Activated CD8-positive, alpha-beta memory T cell treated with anti-CD3 and anti-CD28 coated beads for 24 hours (primary cell): Measurements from ENCODE around the gene ZNF215.
"Not testable (repeated sequence)": the region's sequence is repeated elsewhere in the genome, so short reads cannot be mapped to it uniquely, and the experiment has no call there.

Experiments
- DNase-seq: peaks from one replicate; pipeline ENCODE4 v3.0.0-alpha.2; 2020

Gene ZNF215

DNA sequence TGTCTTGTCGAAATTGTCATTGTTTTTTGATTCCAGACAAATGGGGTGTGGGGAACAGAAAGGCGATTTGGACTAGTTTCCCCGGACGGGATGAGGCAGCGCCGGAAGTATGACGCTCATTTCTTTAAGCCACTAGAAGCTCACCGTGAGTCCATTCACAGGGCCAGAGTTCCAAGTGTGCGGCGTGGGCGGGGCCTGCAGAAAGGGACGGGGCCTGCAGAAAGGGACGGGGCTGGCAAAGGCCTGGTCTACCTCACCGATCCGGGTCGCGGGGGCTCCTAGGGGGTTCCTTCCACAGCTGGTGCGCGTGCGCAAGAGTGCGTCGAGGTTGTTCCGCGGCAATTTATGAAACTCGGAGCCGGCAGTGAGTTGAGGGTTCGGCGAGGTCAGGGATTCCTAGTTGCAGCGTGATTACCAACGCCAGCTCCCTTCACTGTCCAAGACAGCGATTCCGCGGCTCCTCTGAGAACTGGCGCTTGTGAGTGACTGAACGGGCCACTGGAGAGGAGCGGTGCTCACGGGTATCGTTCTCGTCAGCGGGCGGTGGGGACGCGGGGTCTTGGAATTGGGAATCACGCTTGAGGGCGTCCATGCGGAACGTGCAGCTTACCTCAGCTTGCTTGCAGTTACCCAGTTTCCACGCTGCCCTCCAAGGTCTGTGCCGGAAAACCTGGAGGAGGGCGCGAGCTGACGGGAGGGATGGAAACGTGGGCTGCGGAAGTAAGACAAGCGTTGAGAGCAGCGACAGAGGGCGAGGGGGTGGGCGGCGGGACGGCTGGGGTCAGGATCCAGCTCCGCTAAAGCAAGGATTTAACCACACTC, at the start of gene ZNF215:
TSS of gene ZNF215 (plus strand) at position 219 of the 822 bp plus-strand sequence. CDS start 5,847 bp downstream, outside the sequence.
- DNase-seq, result peak; percentile 72

DNA sequence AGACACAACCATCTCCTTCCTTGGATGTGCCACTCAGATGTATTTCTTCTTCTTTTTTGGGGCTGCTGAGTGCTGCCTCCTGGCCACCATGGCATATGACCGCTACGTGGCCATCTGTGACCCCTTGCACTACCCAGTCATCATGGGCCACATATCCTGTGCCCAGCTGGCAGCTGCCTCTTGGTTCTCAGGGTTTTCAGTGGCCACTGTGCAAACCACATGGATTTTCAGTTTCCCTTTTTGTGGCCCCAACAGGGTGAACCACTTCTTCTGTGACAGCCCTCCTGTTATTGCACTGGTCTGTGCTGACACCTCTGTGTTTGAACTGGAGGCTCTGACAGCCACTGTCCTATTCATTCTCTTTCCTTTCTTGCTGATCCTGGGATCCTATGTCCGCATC, 49.3 kb upstream of the ZNF215 start:
- DNase-seq, result no peak

DNA sequence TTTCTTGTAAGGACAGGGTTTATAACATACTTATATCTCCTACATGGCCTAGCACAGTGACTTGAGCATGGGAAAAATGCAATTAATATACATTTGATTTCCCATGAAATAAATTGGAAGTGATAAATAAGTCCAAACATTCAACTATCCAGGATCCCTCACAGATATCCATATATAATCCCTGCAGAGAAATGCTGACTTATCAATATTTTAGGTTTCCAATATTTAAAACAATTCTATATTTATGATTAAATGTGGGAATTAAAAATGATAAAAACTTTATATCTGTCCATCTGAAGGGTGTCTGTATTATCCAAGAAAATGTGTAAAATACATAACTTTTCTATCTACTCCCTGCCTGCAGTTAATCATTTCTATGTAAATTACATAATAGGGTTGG, 43.5 kb upstream of the ZNF215 start:
- no peak for DNase-seq

DNA sequence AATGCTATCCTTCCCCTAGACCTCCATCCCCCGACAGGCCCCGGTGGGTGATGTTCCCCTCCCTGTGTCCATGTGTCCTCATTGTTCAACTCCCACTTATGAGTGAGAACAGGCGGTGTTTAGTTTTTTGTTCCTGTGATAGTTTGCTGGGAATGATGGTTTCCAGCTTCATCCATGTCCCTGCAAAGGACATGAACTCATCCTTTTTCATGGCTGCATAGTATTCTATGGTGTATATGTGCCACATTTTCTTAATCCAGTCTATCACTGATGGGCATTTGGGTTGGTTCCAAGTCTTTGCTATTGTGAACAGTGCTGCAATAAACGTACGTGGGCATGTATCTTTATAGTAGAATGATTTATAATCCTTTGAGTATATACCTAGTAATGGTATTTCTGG, 38.5 kb upstream of the ZNF215 start:
- DNase-seq, result not testable (repeated sequence)

DNA sequence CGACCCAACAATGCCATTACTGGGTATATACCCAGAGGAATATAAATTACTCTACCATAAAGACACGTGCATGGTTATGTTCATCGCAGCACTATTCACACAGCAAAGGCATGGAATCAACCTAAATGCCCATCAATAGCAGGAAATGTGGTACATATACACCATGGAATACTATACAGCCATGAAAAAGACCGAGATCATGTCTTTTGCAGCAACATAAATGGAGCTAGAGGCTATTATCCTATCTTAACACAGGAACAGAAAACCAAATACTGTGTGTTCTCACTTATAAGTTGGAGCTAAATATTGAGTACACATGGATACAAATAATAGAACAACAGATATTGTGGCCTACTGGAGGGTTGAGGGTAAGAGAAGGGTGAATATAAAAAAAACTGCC, 37.4 kb upstream of the ZNF215 start:
- DNase-seq, result no peak

DNA sequence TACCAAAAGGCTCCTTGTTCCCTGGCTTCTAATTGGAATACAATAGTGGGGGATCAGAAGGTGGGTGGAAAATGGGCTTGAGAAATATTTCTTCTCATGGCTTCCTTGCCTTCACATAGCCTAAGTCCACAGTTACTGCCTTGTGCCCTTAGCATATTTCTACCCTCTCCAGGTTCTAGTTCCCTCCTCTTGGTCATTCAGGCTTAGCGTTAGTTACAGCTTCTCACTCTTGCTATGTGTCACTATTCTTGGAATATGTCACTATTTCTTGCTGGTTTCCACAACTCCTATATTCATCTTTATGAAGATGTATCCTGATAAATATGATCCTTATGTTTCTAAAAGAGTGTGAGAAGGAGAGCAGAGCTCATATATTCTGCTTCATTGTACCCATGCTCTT, 36.4 kb upstream of the ZNF215 start:
- no peak for DNase-seq

DNA sequence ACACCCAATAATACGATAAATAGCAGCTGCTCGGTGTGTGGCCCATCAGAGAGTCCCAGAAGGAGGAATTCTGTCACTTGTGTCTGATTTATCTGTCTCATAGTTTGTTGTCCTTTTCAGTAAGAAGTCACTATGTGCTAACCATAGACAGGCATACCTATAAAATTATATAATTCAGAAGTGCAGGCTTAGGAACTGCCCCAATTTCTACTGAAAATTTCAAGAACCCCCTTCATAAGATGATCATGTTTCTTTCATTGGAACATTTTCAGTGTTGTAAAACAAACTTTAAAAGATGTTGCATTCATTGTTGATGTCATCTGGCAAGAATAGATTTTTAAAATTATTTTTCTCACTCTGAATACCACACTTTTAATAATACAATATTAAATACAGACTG, 33.8 kb upstream of the ZNF215 start, which contains the start of gene OR2D2:
TSS of gene OR2D2 (minus strand) at position 101 of the 400 bp plus-strand sequence. CDS start at position 101, 0 bp downstream.
- DNase-seq, result no peak

DNA sequence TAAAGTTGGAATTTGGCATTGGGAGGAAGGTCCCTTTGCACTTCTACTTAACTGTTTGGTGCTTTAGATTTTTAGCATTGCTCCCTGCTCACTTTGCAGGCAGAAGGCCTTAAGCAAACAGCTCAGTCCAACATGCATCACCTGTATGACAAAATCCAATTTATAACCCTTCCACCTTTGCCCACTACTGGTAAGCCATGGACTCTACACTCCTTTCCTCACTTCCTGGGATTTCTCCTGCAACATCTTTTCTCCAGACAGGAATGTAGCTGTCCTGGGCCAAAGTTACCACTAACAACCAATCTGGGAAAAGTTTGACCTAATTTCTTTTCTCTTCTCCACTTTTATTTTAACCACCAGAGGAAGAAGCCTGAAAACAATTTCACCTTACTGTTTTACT, 32.1 kb upstream of the ZNF215 start:
- DNase-seq, result no peak

DNA sequence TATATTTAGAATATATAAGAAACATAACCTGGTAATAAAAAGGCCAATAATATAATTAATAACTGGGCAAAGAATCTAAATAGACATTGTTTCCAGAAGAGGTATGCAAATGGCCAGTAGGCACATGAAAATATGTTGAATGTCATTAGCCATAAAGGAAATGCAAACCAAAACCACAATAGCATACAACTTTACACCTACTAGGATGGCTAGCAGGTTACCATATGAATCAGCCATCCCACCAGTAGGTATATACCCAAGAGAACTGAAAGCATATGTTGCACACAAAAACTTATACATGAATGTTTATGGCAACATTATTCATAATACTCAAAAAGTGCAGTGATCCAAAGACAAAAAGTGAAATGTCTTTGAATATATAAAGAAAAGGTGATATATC, 31.2 kb upstream of the ZNF215 start:
- no peak for DNase-seq

DNA sequence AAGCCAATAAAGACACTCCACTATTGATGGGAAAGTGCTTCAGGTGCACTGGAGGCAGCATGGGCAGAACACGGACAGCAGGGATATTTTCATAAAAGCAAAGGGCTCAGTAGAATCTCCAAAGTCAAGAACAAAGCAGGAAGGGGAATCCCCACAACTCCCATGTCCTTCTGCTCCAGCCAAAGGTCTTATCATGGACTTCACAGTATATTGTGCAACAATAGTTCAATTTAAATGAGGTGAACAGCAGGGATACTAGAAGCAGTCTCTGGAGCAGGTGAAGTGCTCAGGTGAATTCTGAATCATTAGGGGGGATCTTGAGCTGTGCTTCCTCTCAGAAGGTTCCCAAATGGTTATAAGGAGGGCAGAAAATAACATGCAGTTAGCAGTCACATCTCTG, 27.3 kb upstream of the ZNF215 start:
- no peak for DNase-seq

DNA sequence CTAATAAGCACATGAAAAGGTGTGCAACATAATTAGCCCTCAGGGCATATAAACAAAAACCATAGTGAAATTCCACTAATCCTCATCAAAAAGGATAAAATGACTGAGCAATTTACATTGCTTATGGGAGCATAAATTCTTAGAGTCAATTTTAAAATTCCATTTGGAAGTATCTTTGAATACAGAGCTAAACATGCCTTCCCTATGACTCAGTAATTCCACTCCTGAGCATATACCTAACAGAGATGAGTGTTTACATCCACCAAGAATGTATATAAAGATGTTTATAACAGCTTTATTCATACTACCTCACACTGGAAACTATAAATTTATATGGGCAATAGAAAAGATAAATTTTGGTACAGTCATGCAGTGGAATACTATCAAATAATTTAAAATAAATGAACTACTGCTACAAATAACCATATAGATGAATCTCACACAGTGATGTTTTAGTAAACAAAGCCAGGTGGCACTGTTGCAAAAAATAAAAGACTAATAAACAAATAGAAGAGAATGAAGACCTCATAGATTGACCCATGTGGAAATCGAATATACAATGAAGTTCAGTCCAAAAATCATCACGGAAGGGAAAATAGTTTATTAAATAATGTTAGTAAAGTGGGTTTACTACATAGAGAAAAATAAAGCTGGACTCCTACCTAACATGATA, 25.8 kb upstream of the ZNF215 start:
- DNase-seq, result no peak

DNA sequence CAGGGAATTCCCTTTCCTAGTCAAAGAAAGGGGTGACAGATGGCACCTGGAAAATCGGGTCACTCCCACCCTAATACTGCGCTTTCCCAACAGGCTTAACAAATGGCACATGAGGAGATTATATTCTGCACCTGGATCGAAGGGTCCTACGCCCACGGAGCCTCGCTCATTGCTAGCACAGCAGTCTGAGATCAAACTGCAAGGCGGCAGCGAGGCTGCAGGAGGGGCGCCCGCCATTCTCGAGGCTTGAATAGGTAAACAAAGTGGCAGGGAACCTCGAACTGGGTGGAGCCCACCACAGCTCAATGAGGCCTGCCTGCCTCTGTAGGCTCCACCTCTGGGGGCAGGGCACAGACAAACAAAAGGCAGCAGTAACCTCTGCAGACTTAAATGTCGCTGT, 21.4 kb upstream of the ZNF215 start:
- not testable (repeated sequence) for DNase-seq

DNA sequence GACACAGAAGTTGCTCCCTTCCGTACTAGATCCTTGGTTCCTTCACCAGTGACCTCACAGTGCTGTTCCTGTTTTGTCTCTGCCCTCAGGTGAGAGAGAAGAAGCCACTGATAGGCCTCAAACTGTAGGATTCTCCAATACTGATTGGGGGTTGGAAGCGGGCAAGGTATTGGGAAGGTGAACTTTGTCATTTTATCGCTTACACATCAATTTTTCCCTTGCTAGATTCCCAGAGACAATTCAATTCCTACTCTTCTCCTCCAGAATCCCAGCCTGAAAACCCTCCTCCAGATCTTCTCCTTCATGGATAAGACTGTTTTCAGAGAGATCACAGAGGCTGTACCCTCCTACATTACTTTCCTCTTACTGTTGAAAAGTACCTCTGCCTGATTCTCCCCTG, 14.8 kb upstream of the ZNF215 start:
- DNase-seq, result no peak

DNA sequence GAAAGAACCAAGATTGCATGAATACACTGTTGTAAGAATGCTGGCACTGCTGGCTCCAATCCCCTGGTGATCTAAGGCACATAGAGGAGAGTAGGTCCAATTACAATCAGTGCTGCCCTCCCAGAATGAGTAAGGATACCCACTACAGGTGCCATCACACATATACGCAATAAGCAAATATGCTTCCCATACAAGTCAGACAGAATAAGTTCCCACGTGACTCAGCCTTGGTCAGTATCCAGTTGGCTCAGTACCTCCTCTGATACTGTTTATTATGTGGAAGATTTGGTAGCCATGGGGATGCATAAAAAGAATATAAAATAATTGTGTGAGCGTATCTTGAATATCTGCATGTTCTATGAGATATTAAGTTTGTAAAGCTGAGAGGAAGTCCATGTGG, 14.3 kb upstream of the ZNF215 start:
- no peak for DNase-seq

DNA sequence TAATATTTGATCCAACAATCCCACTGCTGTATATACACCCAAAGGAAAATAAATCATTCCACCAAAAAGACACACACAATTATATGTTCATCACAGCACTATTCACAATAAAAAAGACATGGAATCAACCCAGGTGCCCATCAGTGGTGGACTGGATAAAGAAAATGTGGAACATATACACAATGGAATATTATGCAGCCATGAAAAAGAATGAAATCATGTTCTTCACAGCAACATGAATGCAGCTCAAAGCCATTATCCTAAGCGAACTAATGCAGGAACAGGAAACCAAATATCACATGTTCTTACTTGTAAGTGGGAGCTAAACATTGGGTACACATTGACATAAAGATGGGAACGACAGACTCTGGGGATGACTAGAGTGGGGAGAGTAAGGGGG, 6.5 kb upstream of the ZNF215 start:
- no peak for DNase-seq

DNA sequence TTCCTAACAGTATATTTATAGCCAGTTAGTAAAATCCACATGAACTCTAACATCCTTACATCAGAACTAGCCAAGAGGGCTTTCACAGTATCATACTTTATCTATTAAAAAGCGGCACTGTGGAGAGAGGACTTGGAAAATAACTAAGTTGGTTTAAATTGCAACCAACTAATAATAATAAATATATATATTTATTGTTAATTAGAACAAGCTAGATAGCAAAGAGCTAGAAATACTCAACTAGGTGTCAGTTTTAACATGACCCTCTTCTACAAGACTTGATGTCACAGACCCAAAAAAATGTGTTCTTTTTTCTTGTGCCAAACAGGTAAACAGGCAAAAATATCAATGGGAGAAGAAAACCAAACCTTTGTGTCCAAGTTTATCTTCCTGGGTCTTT, 5.5 kb upstream of the ZNF215 start, which contains the start of gene OR2D3:
TSS of gene OR2D3 (plus strand) at position 301 of the 400 bp plus-strand sequence. CDS start at position 301, 0 bp downstream.
- DNase-seq, result no peak

DNA sequence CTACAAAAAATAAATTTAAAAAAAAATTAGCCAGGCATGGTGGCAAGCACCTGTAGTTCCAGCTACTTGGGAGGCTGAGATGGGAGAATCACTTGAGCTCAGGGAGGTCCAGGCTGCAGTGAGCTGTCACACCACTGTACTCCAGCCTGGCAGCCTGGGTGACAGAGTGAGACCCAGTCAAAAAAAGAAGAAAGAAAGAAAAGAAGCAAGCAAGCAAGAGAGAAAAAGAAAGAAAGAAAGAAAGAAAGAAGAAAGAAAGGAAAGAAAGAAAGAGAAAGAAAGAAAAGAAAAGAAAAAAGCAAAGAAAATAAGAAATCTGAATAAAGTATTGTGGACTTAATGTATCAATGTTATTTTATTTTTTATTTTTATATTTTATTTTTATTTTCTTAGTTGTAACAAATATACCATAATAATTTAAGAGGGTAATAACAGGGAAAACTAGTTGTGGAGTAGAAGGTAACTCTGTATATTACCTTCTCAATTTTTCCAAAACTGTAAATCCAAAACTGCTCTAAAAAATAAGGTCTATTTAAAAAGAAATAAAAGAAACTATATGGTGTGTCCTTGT, 1.1 kb upstream of the ZNF215 start:
- DNase-seq, result no peak

DNA sequence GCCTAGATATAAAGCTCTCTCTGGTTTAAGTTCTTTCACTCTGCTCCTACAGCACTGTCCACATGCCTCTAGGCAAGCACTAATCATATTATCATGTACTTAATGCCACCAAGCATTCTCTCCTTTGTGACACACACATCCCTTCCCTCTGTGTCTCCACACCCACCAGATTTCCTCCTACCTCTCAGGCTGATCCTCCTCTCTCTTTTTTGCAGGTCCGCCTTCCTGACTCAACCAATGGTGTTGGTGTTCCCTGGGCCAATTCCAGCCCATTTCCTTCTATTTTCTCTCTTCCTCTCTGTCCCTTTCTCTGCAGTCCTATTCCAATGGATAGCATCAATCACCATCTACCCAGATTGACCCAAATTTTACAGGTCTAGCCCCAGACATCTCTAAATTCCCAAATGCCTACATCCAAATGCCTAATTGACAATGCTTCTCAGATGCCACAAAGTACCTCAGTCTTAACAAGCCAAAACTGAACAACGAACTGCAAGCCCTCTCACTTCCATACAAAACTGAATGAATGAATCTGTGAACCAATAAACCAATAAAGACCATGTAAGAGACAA, 504 bp upstream of the ZNF215 start:
- no peak for DNase-seq

DNA sequence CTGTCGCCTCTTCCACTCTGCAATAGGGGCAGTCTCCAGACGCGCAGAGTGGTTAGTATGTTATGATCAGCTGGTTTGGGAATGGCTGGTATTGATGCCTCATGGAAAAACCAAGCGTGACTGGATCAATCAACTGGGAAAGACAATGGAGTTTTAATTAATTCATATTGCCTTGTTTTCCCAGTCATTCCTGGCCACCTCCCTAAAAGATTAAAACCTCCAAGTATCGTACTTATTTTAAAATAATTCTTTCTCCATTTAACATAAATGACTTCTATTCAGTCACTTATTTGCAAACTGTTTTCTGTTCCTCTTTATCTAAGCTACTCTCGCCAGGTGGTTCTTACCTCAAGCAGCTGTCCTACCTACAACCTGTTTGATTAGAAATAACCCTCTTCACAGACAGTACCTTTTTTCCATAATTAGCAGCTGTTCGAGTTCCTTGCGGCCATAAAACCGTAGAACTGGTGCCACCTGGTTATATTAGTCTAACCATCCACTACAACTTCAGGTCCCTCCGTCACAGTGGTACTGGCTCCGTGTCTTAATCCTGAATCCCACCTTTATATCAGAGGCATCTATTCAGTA, 898 bp downstream of the ZNF215 start:
- DNase-seq, result no peak

DNA sequence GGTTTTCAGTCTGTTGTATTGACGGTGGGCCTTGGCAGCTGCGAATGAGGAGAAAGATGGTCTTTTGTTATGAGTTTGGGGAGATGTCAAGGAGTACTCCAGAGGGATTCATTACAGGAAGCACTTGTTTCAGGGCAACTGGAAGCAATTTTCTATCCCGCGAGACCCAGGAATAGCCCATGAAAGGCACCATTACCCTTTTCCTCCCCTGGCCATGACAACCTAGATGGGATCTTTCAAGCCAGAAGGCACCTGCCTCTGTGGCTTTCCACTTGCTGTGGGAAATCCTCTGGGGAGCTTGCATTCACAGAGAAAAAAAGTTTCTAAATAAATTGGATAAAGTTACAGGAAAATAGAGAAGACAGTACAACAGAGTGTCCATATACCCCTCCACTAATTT, 2.7 kb downstream of the ZNF215 start:
- DNase-seq, result no peak

DNA sequence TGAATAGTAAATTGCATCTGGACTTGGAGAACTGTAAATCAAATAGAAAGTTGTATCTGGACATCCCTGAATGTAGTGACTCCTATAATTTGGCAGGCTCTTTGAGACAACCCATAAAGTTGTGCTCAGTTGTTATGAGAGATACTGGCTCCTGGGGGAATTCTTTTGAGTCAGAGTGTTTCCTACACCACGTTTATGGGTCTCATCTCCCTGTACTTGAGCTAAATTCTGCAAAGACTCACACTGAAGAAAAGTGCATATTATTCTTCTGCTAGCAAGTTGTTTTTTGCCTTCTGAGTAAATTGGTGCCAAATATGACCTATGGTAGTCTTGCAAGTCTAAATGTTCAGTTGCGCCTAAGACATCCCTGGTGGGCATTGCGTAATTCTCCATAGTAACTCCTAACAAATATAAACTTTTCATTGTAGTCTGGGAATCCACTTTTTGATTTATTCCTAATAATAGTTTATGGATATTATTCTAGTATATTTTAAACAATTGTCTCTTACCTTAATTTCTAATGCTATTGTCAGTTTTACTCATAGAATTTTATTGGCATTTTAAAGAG, 5.0 kb downstream of the ZNF215 start:
- no peak for DNase-seq

DNA sequence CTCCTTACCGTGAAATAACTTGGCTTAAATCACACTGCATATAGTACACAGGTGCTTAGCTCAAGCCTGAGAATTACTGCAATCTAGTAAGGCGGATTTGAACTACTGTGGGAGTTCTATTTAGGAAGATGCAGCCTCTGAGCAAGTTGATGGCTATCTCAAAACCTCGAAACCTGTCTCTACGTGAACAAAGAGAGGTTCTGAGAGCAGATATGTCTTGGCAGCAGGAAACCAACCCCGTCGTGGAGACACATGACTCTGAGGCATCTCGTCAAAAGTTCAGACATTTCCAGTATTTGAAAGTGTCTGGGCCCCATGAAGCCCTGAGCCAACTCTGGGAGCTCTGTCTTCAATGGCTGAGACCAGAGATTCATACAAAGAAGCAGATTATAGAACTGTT, 5.9 kb downstream of the ZNF215 start:
- no peak for DNase-seq

DNA sequence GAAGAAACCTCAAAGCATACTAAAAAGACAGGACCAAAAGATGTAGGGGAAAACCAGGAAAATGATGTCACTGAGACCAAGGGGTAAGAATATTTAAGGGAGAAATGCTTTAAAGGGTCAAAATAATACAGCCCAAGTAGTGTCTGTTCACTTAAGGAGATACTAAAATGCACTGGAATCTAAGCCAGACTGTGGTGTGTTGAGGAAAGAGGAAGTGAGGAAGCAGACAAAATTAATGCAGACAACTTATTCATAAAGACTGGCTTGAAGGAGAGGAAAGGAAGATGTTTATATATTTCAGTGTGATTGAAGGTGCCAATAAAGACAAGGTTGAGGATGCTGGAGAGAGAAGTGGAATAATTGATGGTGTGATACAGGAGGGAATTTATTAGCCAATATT, 15.7 kb downstream of the ZNF215 start:
- no peak for DNase-seq
